NCI-H2029 (cell line): ENCODE measurements around the gene SGPL1.

Experiments used
- DNase-seq: peaks from one replicate; lab custom pipeline; 2025; lab: John Stamatoyannopoulos, UW

Gene SGPL1

DNA sequence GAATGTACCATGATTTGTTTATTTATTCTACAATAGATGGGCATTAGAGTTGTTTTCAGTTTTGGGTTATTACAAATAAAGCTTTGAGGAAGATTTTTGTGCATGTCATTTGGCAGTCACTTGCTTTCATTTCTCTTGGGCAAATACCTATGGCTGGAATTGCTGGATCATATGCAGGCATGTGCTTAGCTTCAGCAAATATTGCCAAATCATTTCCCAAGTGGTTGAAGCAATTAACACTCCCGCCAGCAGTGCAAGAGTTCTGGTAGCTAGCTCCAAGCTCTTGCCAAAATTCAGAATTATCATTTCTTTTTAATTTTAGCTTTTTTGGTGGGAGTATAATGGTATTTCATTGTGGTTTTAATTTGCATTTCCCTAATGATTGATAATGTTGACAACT, 105.5 kb downstream of the SGPL1 start:
- no peak for DNase-seq

DNA sequence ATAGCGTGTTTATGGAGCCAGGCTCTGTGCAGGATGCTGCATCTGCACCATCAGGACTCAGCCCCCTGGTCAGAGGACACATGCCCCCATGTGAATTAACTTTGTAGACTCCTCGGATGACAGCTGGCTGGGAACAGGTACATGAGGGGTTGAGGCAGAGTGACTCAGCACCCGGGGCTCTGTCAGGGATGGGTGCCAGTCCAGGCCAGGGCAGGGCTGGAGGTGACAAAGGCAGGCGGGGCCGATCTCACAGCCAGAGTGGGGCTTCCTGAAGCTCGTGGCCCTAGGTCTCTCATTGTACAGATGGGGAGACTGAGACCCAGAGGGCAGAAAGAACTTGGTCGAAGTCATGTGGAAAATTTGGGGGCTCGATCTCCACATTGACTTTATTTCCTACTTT, 107.9 kb downstream of the SGPL1 start:
- no peak for DNase-seq

DNA sequence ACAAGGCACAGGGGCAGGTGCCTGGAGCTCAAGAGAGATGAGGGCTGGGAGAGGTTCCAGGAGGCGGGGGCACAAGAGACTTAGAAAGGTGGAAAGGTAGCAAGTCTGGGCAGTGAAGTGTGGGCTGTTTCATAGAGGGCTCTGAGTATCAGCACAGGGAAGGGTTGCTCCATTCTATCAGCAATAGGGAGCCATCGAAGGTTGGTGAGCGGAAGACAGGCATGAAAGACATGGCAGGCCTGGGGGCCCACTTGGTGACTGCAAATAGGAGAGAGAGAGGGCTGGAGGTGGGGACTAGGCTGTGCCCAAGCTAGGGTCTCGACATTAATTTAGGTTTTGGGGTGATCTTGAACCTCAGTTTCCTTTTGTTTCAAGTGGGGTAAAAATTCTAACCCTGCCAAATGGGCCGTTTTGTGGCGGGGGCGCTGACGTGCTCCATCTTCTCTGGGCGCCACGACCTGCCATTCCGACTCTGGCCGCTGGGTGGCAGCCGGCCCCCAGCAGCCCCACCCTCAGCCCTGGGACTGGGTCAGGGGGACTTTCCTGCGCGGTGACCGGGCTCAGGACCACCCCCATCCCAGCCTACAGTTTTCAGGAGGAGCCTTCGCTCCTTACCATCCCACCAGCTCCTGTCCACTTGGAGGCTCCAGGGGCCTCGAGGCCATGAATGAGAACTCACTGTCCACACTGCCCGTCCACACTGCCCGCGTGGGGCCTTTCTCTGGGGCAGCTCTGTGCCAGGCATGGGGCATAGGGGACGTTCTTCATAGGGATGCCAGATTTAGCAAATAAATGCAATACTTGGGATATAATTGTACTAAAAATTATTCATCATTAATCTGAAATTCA, 109.9 kb downstream of the SGPL1 start:
- no peak for DNase-seq

DNA sequence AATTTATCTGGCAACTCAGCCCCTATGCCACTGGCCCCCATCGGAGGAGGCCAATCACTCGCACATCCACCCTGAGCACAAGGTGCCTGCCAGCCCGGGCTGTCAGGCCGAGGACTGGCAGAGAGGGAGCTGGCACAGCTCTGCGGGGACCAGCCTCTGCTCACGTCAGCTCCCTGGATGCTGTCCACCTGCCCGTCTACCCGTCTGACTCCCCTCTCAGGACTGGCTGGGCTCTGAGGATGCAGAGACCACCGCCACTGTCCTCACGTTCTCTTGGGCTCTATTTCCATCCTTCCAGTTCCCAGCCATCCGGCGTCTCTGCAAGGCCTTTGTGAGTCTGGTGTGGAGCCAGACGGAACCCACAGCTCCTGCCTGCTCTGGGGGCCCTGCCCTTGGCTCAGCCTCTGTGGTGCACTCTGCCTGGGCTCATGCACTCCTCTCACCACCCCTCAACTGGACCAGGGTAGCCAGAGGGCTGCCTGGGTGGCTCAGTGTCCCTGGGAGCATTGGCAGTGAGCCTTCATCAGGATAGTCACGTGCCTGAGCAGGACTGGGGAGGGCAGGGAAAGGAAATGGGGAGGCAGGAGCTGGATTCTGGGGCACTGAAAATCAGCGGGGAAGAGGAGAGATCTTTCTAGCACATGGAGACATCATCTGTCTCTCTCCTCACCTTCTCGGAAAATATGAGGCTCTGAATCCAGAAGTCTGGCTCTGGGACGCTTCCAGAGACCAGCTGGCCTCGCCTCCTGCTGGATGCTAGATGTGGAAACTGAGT, 110.7 kb downstream of the SGPL1 start:
- DNase-seq, result no peak

DNA sequence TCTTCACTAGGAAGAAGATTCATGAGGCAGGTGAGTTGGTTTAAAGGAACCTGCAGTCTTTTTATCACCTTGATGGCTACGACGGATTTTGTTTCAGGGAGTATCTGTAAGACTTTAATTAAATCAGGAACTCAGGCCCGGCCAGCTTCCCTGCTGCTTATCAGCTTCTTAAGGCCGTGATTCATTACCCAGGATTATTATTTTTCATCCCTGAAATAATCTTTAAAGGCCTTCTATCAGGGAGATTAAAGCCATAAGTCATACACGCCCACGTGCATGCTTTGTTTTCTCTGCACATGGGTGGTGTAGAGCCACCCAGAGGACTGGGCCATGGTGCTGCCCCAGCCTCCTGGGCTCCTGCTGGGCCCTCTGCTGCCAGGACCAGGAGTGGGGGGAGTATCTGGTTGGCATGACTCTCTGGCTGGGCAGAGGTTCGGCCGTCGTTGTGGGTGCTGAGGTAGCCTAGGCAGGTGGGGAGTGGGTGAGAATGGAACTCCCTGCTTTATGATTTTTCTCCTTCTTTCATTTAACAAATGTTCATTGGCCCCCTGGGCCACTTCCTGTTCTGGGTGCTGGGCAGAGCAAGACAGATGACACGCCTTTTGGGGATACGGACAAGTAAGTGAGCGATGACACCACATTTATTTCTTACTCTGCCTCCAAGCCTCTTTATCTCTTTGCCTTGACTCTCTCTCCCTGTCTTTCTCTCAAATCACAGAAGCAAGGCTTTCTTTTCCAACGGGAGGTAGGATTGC, 111.6 kb downstream of the SGPL1 start:
- DNase-seq, result no peak

DNA sequence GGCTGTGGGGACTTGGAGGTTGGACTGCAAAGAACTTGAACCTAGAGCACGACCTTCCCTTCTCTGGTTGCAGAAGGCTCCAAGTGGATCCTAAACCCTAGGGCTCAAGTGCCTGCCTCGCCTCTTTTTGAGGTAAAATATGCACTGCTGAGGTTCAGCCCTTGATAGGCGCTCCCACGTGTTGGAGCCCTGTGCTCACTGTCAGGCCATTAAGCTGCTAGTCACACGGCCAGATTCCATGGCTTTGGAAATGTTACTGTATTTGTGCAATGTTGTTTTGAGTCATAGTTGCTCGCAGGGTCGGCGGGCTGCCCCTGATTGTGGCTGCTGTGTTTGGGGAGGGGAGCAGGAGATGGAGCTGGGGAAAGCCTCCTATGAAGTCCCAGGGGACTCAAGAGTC, 112.4 kb downstream of the SGPL1 start:
- DNase-seq, result no peak

DNA sequence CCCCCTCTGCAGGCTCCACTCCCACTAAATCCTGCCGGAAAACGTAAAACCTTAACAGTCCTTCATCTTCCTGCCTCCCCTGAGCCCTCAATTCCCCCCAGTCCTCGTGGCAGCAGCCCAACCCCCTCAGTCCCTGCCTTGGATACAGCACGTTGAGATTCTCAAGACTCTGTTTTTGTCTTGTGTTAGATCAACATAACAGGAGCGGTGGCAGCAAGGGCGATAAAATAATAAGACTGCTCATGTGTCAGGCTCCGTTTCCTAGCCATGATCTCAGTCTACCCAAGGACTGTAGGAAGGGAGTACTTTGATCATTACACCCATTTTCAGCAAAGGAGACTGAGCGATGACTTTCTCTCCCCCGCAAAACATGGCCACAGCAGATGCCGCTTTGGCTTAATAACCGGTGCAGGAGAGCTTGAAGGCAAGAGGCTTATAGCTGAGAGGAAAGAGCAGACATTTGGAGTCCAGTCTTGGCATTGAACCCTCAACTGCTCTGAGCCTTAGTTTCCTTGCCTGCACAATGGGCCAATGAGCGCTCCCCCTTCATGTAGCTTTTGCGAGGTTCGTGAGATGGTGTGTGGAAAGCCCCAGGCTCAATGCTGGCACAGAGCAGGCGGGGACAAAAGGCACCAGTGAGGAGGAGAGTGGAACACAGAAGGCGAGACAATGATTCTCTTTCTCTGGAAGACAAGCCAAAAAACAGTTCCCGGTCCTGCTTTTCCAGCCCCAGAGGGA, 114.7 kb downstream of the SGPL1 start:
- no peak for DNase-seq
